ENCODE data around the gene TSHB. TPM values are rescaled to one million over a fixed set of nuclear protein-coding genes. Genes with fewer than 3 reads are reported as not detected.
"Not testable (repeated sequence)": the region's sequence is repeated elsewhere in the genome, so short reads cannot be mapped to it uniquely, and the experiment has no call there.

The TSHB gene
- not detected in 2 replicates for total RNA-seq (2014; rRNA removed; shearing (Covaris generic); ENCODE audit: low replicate concordance)

GRCh38 chr1:115029526-115029925 is at the start of gene TSHB:
Gene TSHB, plus strand, starts transcription at chr1:115029826. Its CDS starts 3,537 bp downstream, at chr1:115033363.
- no peak for DNase-seq (ENCODE audit: low read depth)
- in situ Hi-C loops (cut with HindIII; ENCODE audit: low pct_unique_long_range_greater_than_20kb, low sequenced_read_pairs): no loop called here

DNA sequence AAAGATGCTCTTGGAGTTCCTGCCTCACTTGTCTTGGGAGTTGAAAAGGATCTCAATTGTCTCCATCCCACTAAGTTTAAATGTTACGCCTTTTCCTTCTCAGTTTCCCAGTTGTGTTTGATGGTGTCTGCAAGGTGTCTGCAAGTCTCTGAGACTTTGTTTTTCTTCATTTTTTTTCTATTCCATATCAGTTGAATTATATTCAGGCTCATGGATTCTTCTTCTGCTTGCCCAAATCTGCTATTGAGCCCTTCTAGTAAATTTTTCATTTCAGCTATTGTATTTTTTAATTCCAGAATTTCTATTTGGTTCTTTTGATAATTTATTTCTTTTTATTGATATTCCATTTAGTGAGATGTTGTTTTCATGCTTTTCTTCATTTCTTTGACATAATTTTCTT is 47.4 kb upstream of the TSHB start:
- DNase-seq (ENCODE audit: low read depth): peak; percentile 1
- in situ Hi-C loops (cut with HindIII; ENCODE audit: low pct_unique_long_range_greater_than_20kb, low sequenced_read_pairs): no loop called here

DNA sequence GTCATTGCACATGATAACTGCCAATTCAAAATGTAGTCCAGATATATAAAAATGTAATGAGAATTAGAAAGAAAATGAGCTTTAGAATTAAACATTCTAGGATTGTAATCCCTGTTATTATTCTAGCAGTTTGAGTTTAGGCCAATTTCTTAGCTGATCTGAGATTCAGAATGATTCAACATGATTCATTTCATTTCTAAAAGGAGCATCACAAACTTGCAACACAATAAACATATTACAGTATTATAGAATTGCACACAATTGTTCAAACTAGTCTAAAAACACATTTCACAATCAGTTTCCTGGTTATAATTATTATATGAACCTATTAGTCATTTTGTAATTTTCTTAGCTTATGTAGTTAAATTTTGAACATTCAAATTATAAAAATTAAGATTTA is 43.3 kb upstream of the TSHB start:
- in situ Hi-C loops (cut with HindIII; ENCODE audit: low pct_unique_long_range_greater_than_20kb, low sequenced_read_pairs): no loop called here
- DNase-seq (ENCODE audit: low read depth): no peak

GRCh38 chr1:114988095-114988494 is 41.5 kb upstream of the TSHB start:
- no peak for DNase-seq (ENCODE audit: low read depth)
- in situ Hi-C loops (cut with HindIII; ENCODE audit: low pct_unique_long_range_greater_than_20kb, low sequenced_read_pairs): no loop called here

DNA sequence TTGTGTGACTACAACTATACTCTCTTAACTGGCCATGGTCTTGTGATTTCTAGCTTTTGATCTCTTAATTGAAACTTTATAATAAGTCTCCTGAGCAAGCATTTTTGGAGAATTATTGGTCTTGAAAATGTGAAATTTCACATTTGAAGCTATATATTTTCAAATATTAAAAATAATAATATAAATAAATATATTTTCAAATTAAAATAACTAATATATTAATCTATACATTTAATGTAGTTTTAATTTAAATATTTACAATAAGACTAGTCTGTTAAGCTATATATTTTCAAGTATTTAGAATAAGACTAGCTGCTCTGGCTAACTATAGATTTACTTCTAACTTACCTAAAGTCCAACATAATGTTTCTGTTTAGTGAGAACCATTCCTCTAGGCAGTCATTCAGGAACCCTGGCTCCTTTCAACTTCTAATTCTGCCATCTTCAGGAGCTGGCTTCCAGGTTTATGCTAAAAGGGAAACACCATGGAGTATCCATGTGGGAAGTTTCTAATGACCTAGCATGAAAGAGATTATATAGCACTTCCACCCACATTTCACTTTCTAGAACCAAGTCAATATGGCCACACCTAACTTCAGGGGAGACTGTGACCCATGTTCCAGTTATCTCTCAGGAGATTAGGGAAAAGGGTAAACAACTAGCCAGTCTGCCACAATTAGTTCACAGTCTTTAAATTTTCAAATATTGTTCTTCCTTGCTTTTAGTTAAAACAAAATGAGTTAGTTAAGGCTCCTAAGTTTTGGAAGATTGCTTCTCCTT is 31.9 kb upstream of the TSHB start:
- DNase-seq (ENCODE audit: low read depth): no peak
- in situ Hi-C loops (cut with HindIII; ENCODE audit: low pct_unique_long_range_greater_than_20kb, low sequenced_read_pairs): no loop called here

DNA sequence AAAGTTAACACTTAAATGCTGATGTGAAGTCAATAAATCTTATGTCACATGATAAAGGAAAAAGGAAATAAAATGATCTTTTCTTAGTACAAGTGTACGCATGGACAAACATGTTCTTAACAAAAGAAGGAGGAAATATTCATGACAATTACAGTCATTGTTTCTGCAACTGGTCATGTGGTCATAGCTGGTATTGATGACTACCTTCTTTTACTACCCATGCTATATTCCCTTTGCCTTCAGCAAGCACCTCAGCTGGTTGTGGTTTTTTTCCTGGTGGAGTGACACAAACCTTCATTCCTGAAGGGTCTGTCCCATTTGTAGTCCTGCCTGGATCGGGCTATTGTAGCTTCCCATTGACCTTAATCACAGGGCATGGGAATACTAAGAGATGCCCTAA is 23.4 kb upstream of the TSHB start:
- in situ Hi-C loops (cut with HindIII; ENCODE audit: low pct_unique_long_range_greater_than_20kb, low sequenced_read_pairs): no loop called here
- DNase-seq (ENCODE audit: low read depth): no peak

DNA sequence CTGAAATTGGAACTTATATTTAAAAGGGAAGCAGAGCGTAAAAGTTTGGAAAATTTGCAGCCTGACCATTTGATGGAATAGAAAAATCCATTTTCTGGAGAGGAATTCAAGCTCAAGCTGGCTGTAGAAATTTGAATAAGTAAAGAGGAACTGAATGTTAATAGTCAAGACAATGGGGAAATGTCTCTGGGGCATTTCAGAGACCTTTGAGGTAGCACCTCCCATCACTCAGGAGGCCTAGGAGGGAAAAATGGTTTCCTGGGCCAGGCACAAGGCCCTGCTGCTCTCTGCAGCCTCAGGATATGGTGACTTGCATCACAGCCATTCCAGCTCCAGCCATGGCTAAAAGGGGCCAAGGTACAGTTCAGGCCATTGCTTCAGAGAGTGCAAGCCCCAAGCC is 17.6 kb upstream of the TSHB start:
- no peak for DNase-seq (ENCODE audit: low read depth)
- in situ Hi-C loops (cut with HindIII; ENCODE audit: low pct_unique_long_range_greater_than_20kb, low sequenced_read_pairs): no loop called here

DNA sequence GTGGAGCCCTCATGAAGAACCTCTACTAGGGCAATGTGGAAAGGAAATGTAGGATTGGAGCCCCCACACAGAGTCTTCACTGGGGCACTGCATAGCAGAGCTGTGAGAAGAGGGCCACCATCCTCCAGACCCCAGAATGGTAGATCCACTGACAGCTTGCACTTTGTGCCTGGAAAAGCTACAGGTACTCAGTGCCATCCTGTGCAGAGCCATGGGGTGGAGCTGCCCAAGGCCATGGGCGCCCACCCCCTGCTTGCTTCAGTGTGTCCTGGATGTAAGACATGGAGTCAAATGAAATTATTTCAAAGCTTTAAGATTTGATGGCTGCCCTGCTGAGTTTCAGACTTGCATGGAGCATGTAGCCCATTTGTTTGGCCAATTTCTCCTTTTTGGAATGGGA is 17.2 kb upstream of the TSHB start:
- in situ Hi-C loops (cut with HindIII; ENCODE audit: low pct_unique_long_range_greater_than_20kb, low sequenced_read_pairs): no loop called here
- no peak for DNase-seq (ENCODE audit: low read depth)

GRCh38 chr1:115013792-115014191 is 15.8 kb upstream of the TSHB start:
- DNase-seq (ENCODE audit: low read depth): no peak
- in situ Hi-C loops (cut with HindIII; ENCODE audit: low pct_unique_long_range_greater_than_20kb, low sequenced_read_pairs): no loop called here

DNA sequence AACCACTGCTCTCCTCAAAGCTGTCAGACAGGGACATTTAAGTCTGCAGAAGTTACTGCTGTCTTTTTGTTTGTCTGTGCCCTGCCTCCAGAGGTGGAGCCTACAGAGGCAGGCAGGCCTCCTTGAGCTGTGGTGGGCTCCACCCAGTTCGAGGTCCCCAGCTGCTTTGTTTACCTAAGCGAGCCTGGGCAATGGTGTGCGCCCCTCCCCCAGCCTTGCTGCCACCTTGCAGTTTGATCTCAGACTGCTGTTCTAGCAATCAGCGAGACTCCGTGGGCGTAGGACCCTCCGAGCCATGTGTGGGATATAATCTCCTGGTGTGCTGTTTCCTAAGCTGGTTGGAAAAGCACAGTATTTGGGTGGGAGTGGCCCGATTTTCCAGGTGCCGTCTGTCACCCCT is 10.1 kb upstream of the TSHB start:
- in situ Hi-C loops (cut with HindIII; ENCODE audit: low pct_unique_long_range_greater_than_20kb, low sequenced_read_pairs); DNase-seq (ENCODE audit: low read depth): not testable (repeated sequence)

GRCh38 chr1:115021145-115021544 is 8.5 kb upstream of the TSHB start:
- DNase-seq (ENCODE audit: low read depth): no peak
- in situ Hi-C loops (cut with HindIII; ENCODE audit: low pct_unique_long_range_greater_than_20kb, low sequenced_read_pairs): no loop called here

GRCh38 chr1:115023593-115023992 is 6.0 kb upstream of the TSHB start:
- no peak for DNase-seq (ENCODE audit: low read depth)
- in situ Hi-C loops (cut with HindIII; ENCODE audit: low pct_unique_long_range_greater_than_20kb, low sequenced_read_pairs): no loop called here

- in situ Hi-C loops (cut with HindIII; ENCODE audit: low pct_unique_long_range_greater_than_20kb, low sequenced_read_pairs): no loop called here
- no peak for DNase-seq (ENCODE audit: low read depth)
These were observed 2.0 kb downstream of the TSHB start for GRCh38 chr1:115031595-115031994.

- no peak for DNase-seq (ENCODE audit: low read depth)
- in situ Hi-C loops (cut with HindIII; ENCODE audit: low pct_unique_long_range_greater_than_20kb, low sequenced_read_pairs): no loop called here
These were observed 6.0 kb downstream of the TSHB start for GRCh38 chr1:115035652-115036051.

DNA sequence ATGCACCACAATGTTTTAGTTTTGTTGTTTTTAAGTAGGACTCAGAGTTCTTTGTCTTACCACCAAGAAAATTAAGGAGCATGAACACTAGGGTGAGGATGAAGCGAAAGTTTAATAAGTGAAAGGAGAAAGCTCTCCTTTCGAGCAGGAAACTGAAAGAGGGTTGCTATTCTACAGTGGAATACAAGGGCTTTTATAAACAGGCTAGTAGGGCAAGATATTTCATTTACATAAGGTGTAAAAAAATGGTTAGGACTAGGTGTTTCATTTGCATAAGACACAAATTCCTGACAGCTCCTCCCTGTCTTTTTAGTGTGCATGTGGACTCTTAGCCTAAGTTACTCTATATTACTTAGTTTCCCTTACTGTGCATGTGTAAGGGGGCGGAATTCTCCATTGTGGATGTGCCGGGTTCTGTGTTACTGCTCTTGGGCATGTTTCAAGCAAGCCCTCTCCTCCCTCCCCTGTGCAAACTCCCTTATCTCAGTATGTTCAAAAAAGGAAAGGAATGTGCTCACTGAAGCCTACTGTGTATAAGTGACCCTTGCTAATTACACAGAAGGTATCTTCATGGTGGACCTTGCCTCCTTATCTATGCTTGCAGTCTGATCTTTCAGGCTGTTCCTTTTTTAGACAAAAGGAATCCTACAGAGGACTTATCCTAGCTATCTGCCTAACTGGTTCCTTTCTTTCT is 7.3 kb downstream of the TSHB start:
- no peak for DNase-seq (ENCODE audit: low read depth)

GRCh38 chr1:115040501-115040900 is 10.9 kb downstream of the TSHB start:
- DNase-seq (ENCODE audit: low read depth): no peak
- in situ Hi-C loops (cut with HindIII; ENCODE audit: low pct_unique_long_range_greater_than_20kb, low sequenced_read_pairs): no loop called here

More for the DNA sequence above, 7.3 kb downstream of the TSHB start:
- in situ Hi-C loops (cut with HindIII; ENCODE audit: low pct_unique_long_range_greater_than_20kb, low sequenced_read_pairs): no loop called here

- peak; percentile 4 for DNase-seq (ENCODE audit: low read depth)
- in situ Hi-C loops (cut with HindIII; ENCODE audit: low pct_unique_long_range_greater_than_20kb, low sequenced_read_pairs): no loop called here
These were observed 12.0 kb downstream of the TSHB start for GRCh38 chr1:115041654-115042053.

DNA sequence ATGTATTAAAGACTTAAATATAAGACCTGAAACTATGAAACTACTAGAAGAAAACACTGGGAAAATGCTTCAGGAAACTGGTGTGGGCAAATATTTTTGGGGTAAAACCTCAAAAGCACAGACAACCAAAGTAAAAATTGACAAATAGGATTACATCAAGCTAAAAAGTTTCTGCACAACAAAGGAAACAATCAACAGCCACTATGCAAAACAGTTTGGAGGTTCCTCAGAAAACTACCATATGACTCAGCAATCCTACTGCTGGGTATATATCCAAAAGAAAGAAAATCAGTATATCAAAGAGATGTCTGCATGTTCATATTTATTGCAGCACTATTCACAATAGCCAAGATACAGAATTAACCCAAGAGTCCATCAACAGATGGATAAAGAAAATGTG is 17.1 kb downstream of the TSHB start:
- in situ Hi-C loops (cut with HindIII; ENCODE audit: low pct_unique_long_range_greater_than_20kb, low sequenced_read_pairs): no loop called here

GRCh38 chr1:115051850-115052249 is 22.2 kb downstream of the TSHB start:
- in situ Hi-C loops (cut with HindIII; ENCODE audit: low pct_unique_long_range_greater_than_20kb, low sequenced_read_pairs): no loop called here
- no peak for DNase-seq (ENCODE audit: low read depth)

More for the DNA sequence above, 17.1 kb downstream of the TSHB start:
- DNase-seq (ENCODE audit: low read depth): no peak

All from Caki2 (cell line).